GM11168 (cell line): ENCODE measurements around the gene EMP1.

Experiments used
- in situ Hi-C: fragments of 300-500 bp; cut with MboI; formaldehyde crosslinking; loops from one replicate; pipeline ENCODE4 v1.12.0; 2022; ENCODE audit warnings: low sequenced_read_pairs; ENCODE audit not compliant: unreplicated experiment

The EMP1 gene

GRCh38 chr12:13211859-13212664 is 15.5 kb downstream of the EMP1 start:
- in situ Hi-C loops, result no loop called here

DNA sequence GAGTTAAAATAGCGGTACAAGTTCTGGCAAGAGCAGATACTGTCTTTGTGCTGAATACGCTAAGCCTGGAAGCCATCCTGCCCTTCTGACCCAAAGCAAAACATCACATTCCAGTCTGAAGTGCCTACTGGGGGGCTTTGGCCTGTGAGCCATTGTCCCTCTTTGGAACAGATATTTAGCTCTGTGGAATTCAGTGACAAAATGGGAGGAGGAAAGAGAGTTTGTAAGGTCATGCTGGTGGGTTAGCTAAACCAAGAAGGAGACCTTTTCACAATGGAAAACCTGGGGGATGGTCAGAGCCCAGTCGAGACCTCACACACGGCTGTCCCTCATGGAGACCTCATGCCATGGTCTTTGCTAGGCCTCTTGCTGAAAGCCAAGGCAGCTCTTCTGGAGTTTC is 18.5 kb downstream of the EMP1 start:
- in situ Hi-C loops, result no loop called here

DNA sequence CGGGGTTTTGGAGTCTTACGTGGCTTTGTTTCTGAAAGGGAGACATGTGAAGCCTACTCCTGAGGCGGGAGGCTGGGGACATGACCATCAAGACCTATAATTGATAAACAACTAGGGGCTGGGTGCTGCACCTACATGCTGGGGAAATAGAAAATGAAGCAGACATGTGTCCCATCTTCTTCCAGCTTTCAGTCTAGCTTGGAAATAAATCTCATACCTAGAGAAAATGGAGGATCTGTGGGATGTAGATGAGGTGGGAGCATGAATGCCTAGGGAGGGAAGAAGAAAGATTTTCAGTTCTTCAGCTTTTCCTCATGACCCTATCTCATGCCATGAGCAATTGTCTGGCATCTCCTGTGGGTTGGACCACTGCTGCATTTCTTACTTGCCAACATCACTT is 22.1 kb downstream of the EMP1 start:
- in situ Hi-C loops, result no loop called here

DNA sequence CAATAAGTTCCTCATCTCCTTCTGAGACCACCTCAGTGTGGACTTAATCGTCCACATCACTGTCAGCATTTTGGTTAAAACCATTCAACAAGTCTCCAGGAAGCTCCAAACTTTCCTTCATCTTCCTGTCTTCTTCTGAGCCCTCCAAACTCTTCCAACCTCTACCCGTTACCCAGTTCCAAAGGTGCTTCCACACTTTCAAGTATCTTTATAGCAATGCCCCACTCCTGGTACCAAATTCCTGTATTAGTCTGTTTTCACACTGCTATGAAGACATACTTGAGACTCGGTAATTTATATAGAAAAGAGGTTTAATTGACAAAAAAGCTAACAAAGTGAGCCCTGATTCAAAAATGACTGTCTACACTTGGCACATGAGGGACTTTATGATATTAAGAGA is 22.8 kb downstream of the EMP1 start:
- in situ Hi-C loops, result no loop called here

DNA sequence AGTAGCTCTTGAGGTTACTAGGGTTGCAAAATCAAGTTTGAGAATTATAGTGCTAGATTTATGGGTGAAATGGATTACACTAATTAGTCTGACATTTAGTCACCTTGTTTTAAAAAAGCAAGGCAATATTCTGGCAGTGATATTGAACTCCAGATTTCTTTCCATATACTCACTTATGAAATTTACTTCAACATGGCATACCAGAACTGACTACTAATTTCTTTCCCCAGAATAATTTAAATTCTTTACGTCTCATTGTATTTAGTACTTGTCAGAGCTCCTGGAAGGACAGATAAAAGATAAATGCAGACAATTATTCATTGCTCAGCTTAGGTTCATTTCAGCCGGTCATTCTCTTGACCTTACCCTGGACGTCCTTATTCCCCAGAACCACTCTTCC is 24.3 kb downstream of the EMP1 start:
- in situ Hi-C loops, result loop anchor here (5.0 kb wide), 1 partner anchor 304 kb away; no protein-coding TSS in a partner anchor

- in situ Hi-C loops, result loop anchor here (5.0 kb wide), 1 partner anchor 305 kb away; no protein-coding TSS in a partner anchor
These were observed 25.6 kb downstream of the EMP1 start for GRCh38 chr12:13222076-13222475.

- in situ Hi-C loops, result loop anchor here (5.0 kb wide), 1 partner anchor 306 kb away; no protein-coding TSS in a partner anchor
These were observed 26.8 kb downstream of the EMP1 start for GRCh38 chr12:13223179-13223804.

DNA sequence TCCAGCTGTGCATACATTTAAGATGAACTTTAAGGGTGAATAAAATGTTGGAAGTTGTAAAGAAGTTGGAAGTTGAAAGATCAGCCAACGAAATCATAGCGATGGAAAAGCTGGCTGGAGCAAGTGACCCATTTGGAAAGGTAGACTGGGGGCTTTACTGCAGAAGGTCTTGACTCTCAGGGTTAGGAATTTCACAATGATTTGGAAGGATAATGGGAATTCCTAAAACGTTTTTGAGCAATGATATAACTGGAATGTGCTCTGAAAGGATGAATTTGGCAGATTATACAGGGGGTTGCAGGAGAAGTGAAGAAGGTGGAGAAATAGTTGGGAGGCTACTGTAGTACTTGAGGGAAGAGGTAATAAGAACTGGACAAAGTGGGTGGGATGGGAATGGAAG is 27.4 kb downstream of the EMP1 start:
- in situ Hi-C loops, result loop anchor here (5.0 kb wide), 1 partner anchor 307 kb away; no protein-coding TSS in a partner anchor

DNA sequence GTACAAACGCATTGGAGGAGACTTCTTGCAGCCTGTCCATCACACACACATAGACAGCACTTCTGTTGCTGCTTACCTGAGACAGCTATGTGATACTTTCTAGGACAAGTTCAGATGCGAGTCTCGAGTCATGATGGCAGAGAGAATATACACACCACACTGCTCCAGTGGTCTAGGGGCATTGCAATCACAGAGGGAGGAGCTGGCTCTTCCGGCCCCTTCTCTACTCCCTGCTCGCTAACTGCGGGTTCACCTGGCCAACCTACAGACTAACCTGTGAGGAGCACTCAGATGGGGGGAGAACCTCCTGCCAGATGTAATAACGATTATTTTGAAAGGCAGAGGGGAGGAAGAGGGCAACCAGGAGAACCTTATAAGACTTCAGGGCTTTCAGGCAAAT is 30.7 kb downstream of the EMP1 start:
- in situ Hi-C loops, result no loop called here

- in situ Hi-C loops, result no loop called here
These were observed 32.1 kb downstream of the EMP1 start for GRCh38 chr12:13228579-13228978.

- in situ Hi-C loops, result no loop called here
These were observed 33.0 kb downstream of the EMP1 start for GRCh38 chr12:13229504-13229903.

- in situ Hi-C loops, result no loop called here
These were observed 34.0 kb downstream of the EMP1 start for GRCh38 chr12:13230500-13230899.

GRCh38 chr12:13233830-13234641 is 37.5 kb downstream of the EMP1 start:
- in situ Hi-C loops, result no loop called here

- in situ Hi-C loops, result no loop called here
These were observed 41.7 kb downstream of the EMP1 start for GRCh38 chr12:13238204-13238603.

DNA sequence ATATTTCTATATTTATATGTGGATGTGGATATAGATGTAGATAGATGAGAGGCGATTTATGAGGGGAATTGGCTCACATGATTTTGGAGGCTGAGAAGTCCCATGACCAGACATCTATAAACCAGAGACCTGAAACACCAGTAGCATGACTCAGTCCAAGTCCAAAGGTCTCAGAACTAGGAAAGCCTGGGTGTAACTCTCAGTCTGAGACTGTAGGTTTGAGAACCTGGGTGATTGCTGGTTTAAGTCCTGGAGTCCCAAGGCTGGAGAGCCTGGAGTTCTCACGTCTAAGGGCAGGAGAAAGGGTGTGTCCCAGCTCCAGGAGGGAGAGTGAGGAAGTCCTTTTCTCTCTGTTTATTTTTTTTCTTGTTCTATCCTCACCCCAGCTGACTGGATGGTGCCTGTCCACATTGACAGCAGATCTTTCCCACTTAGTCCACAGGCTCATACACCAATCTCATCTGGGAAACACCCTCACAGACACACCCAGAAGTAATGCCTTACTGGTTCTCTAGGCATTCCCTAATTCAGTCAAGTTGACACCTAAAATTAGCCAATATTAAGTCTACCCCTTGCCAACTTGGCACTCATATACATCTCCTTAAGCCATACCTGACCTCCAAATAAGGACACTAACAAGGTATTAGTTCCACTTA is 45.4 kb downstream of the EMP1 start:
- in situ Hi-C loops, result no loop called here

DNA sequence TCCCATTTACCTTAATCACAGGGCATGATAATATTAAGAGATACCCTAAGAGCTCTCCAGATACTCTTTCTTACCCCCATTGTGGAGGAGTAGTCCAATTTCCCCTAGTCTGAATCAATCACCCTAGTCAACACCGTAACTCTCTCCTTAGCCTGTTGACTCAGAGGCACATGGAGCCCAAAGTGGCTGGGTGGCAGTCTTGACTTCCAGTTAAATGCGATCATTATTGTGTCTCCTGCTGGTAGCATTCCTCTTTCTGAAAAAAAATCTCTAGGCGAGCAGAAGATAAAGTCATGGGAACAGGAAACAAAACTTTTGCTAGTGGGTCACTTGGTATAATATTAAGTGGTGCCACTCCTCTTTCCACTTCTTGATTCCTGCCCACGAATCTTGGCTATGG is 46.4 kb downstream of the EMP1 start:
- in situ Hi-C loops, result no loop called here

- in situ Hi-C loops, result no loop called here
These were observed 47.1 kb downstream of the EMP1 start for GRCh38 chr12:13243516-13244070.

DNA sequence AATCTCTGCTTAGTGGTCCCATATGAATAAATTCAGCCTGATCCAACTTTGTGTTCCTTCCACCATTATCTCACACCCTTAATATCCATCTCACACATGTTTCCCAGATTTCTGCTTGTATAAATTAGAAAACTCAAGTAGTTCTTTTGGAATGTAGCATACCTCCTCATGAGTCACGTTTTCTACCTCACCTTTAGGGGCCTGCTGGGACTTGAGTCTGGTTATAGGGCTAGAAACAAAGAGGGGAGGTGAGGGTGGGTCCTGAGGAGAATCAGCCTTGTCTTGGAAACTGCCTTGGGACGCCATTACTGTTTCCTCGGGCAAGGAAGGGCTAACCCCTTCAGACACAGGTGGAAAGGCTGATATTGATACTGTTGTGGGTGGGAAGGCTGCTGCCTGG is 51.1 kb downstream of the EMP1 start:
- in situ Hi-C loops, result no loop called here

GRCh38 chr12:13248964-13249363 is 52.4 kb downstream of the EMP1 start:
- in situ Hi-C loops, result no loop called here

GRCh38 chr12:13250416-13250815 is 53.9 kb downstream of the EMP1 start:
- in situ Hi-C loops, result no loop called here
